Keratinocyte (primary cell): ENCODE data around the gene CARM1.

ENCODE experiments used
- EZH2 ChIP-seq: IDR thresholded peaks from one replicate; pipeline ENCODE4 v1.6.1; 2012; ENCODE audit warnings: inconsistent platforms, mild to moderate bottlenecking, low read length, moderate library complexity
- TF ChIP-seq, protein P1 (sequence below), 3 experiments: IDR thresholded peaks in 1 of 3; conservative IDR thresholded peaks in 1 of 3; optimal IDR thresholded peaks in 1 of 3; 2 replicates in 2 of 3; 3 replicates in 1 of 3; pipeline versions ENCODE3 to v1.5.1; 2011; ENCODE audit warnings: low read length in 3 of 3, mild to moderate bottlenecking in 3 of 3, moderate library complexity in 2 of 3, control low read depth in 1 of 3, inconsistent platforms in 1 of 3; ENCODE audit not compliant: insufficient read depth in 2 of 3; ENCODE audit errors: extremely low read depth in 1 of 3

DNA sequence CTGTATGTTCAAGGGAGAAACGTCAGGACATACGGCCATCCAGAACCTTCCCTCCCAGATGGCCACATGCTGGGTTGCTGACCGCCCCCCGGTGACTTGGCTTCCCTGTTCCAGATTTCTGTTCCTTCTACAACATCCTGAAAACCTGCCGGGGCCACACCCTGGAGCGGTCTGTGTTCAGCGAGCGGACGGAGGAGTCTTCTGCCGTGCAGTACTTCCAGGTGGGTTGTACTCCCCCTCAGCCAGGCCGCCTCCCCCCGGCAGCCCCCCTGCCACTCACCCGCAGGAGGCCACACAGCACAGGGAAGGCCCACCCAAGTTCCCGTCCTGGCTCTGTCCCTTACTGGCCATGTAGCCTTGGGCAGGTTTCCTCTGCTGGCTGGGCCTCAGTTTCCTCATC is 36.6 kb downstream of the CARM1 start:
- TF ChIP-seq, protein P1, sequence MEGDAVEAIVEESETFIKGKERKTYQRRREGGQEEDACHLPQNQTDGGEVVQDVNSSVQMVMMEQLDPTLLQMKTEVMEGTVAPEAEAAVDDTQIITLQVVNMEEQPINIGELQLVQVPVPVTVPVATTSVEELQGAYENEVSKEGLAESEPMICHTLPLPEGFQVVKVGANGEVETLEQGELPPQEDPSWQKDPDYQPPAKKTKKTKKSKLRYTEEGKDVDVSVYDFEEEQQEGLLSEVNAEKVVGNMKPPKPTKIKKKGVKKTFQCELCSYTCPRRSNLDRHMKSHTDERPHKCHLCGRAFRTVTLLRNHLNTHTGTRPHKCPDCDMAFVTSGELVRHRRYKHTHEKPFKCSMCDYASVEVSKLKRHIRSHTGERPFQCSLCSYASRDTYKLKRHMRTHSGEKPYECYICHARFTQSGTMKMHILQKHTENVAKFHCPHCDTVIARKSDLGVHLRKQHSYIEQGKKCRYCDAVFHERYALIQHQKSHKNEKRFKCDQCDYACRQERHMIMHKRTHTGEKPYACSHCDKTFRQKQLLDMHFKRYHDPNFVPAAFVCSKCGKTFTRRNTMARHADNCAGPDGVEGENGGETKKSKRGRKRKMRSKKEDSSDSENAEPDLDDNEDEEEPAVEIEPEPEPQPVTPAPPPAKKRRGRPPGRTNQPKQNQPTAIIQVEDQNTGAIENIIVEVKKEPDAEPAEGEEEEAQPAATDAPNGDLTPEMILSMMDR (optimal IDR thresholded peaks at IDR 0.05 in 1 of 3, IDR thresholded peaks at IDR 0.05 in 1 of 3, conservative IDR thresholded peaks at IDR 0.05 in 1 of 3; ENCODE audit: extremely low read depth in 1 of 3, insufficient read depth in 2 of 3, low read length in 3 of 3) = no peak
- no peak for TF ChIP-seq EZH2
